ENCODE data around the gene GRK5. TPM values are rescaled to one million over a fixed set of nuclear protein-coding genes. Genes with fewer than 3 reads are reported as not detected.

The GRK5 gene
- total RNA-seq, 1 donor from 2014 or later = 4.3 TPM

DNA sequence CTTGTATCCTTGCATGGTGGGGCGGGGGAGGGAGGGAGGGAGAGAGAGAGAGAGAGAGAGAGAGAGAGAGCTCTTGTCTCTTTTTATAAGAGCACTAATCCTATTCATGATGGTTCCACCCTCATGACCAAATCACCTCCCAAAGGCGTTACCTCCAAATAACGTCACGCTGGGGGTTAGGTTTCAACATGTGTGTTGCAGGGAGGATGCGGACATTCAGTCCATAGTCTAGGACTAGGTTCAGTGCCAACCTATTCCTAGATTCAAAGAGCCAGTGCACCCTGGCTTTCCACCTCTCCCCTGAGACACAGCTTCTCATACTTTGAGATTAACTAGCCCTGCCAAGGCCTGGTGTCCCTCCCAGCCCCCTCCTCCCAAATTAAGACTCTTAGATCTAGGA lies 123.0 kb downstream of the GRK5 start:
- no peaks in the 10 kb centered on the region for H3K9me3 ChIP-seq (ENCODE audit: low read depth)
- no peak overlapping the region for H3K4me3 ChIP-seq
- Mint-ChIP-seq H3K36me3 (no peaks in the 10 kb centered on the region), H3K4me1 (peaks cover 37% of the 10 kb centered on the region), H3K27ac (no peak overlapping the region), H3K4me3 (no peak overlapping the region), H3K27me3 (ENCODE audit: insufficient read depth, low read depth) (peaks cover 2% of the 10 kb centered on the region), H3K9me3 (no peaks in the 10 kb centered on the region)
- H3K27ac ChIP-seq = no peak overlapping the region
- TF ChIP-seq EZH2phosphoT487 (IDR thresholded peaks at IDR 0.05) (no peak), EZH2 (IDR thresholded peaks at IDR 0.05) (no peak)
- TF ChIP-seq, protein P1, sequence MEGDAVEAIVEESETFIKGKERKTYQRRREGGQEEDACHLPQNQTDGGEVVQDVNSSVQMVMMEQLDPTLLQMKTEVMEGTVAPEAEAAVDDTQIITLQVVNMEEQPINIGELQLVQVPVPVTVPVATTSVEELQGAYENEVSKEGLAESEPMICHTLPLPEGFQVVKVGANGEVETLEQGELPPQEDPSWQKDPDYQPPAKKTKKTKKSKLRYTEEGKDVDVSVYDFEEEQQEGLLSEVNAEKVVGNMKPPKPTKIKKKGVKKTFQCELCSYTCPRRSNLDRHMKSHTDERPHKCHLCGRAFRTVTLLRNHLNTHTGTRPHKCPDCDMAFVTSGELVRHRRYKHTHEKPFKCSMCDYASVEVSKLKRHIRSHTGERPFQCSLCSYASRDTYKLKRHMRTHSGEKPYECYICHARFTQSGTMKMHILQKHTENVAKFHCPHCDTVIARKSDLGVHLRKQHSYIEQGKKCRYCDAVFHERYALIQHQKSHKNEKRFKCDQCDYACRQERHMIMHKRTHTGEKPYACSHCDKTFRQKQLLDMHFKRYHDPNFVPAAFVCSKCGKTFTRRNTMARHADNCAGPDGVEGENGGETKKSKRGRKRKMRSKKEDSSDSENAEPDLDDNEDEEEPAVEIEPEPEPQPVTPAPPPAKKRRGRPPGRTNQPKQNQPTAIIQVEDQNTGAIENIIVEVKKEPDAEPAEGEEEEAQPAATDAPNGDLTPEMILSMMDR (IDR thresholded peaks at IDR 0.05) = no peak
- H3K4me2 ChIP-seq = no peak overlapping the region
- H3K9ac ChIP-seq = no peak overlapping the region
- H3K4me1 ChIP-seq = peaks cover 20% of the 10 kb centered on the region
- H3K79me2 ChIP-seq (ENCODE audit: low read depth) = no peaks in the 10 kb centered on the region
- H2AFZ ChIP-seq (replicated peaks) = no peak overlapping the region
- H4K20me1 ChIP-seq (ENCODE audit: low read depth) = no peaks in the 10 kb centered on the region
- DNase-seq (ENCODE audit: low spot score) = no peak
- no peaks in the 10 kb centered on the region for H3K27me3 ChIP-seq
- H3K36me3 ChIP-seq = no peaks in the 10 kb centered on the region
- H3F3A ChIP-seq (ENCODE audit: low read depth) = no peaks in the 10 kb centered on the region

DNA sequence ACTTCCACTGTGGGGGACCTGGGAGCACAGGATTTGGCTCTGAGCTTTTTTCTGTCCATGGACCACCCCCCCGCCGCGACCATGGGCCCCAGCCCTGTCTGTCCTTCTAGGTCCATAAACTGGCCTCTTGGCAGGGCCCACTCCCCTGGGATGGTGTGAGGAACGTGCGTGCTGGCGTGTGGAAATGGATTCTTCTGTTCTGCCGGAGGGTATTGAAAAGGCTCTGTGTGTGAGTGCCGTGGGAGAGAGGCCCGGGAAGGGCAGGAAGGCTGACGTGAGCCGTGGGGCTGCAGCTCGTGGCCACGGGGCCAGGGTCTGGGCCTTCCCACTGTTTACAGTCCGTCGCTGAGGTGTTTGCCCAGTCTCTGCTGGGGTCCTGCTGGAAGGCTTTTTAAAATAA lies 123.7 kb downstream of the GRK5 start:
- H3K9me3 Mint-ChIP-seq = no peaks in the 10 kb centered on the region
- H3K27ac Mint-ChIP-seq = peak overlapping the region; percentile 48
- TF ChIP-seq, protein P1 (IDR thresholded peaks at IDR 0.05) = no peak
- no peak for TF ChIP-seq EZH2 (IDR thresholded peaks at IDR 0.05)
- no peak for TF ChIP-seq EZH2phosphoT487 (IDR thresholded peaks at IDR 0.05)

DNA sequence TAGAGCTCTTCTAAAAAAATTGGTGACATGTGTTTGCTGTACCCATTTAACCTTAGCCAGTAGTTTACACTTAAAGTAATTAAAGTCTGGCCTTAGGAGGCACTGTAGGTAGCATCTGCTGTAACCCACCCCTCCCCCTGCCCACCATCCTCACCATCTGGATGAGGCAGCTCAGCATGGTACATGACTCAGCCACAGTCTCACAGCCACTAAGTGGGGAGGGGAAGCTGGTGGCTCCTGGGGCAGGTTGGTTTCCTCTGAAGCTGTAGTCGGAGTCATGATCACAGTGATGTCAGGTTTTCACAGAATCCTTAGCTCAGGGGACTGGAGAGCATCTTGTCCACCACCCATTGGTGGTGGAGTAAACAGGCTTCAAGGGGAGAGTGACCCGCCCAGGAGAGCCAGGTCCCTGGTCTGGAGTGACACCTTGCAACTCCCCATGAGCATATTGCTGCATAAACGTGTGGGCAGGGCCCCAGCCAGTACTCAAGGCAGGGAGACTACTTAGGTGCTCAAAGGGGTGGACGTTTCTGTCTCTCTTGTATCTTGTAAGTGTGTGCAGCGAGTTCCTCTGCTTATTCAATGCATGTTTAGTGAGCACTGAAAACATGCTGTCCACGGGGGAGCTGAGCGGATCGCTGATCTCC lies 125.9 kb downstream of the GRK5 start:
- Mint-ChIP-seq H3K36me3 (peaks cover 4% of the 10 kb centered on the region), H3K9me3 (no peaks in the 10 kb centered on the region), H3K27me3 (ENCODE audit: insufficient read depth, low read depth) (peaks cover 2% of the 10 kb centered on the region), H3K4me1 (peaks cover 46% of the 10 kb centered on the region), H3K4me3 (no peak overlapping the region), H3K27ac (peak overlapping the region; percentile 39)
- Histone ChIP-seq H3K9ac (no peak overlapping the region), H4K20me1 (ENCODE audit: low read depth) (no peaks in the 10 kb centered on the region), H3K27me3 (no peaks in the 10 kb centered on the region), H3K4me2 (no peak overlapping the region), H3K79me2 (ENCODE audit: low read depth) (no peaks in the 10 kb centered on the region), H3K4me3 (no peak overlapping the region), H2AFZ (replicated peaks) (no peak overlapping the region), H3K36me3 (no peaks in the 10 kb centered on the region), H3K4me1 (peaks cover 19% of the 10 kb centered on the region), H3K27ac (no peak overlapping the region), H3K9me3 (ENCODE audit: low read depth) (no peaks in the 10 kb centered on the region), H3F3A (ENCODE audit: low read depth) (no peaks in the 10 kb centered on the region)
- DNase-seq (ENCODE audit: low spot score) = no peak
- TF ChIP-seq, protein P1 (IDR thresholded peaks at IDR 0.05) = no peak
- TF ChIP-seq EZH2 (IDR thresholded peaks at IDR 0.05) = no peak
- TF ChIP-seq EZH2phosphoT487 (IDR thresholded peaks at IDR 0.05) = no peak

More for the DNA sequence above, 123.7 kb downstream of the GRK5 start:
- no peak overlapping the region for H3K4me2 ChIP-seq
- H3K4me1 ChIP-seq = peaks cover 18% of the 10 kb centered on the region
- H3K4me3 ChIP-seq = no peak overlapping the region
- no peak overlapping the region for H3K9ac ChIP-seq
- Mint-ChIP-seq H3K4me1 (peaks cover 39% of the 10 kb centered on the region), H3K27me3 (ENCODE audit: insufficient read depth, low read depth) (peaks cover 2% of the 10 kb centered on the region), H3K36me3 (peaks cover 1% of the 10 kb centered on the region), H3K4me3 (no peak overlapping the region)
- no peaks in the 10 kb centered on the region for H3K9me3 ChIP-seq (ENCODE audit: low read depth)
- no peak overlapping the region for H3K27ac ChIP-seq
- no peak for DNase-seq (ENCODE audit: low spot score)
- no peak overlapping the region for H2AFZ ChIP-seq (replicated peaks)
- H3F3A ChIP-seq (ENCODE audit: low read depth) = no peaks in the 10 kb centered on the region
- H4K20me1 ChIP-seq (ENCODE audit: low read depth) = no peaks in the 10 kb centered on the region
- no peaks in the 10 kb centered on the region for H3K36me3 ChIP-seq
- no peaks in the 10 kb centered on the region for H3K79me2 ChIP-seq (ENCODE audit: low read depth)
- no peaks in the 10 kb centered on the region for H3K27me3 ChIP-seq
